HG03469 (cell line): Measurements from ENCODE around the gene PFDN4.
"Not testable (repeated sequence)": the region's sequence is repeated elsewhere in the genome, so short reads cannot be mapped to it uniquely, and the experiment has no call there.

Source experiments
- ATAC-seq: cut with Tn5 transposase; IDR thresholded peaks from one replicate; pipeline ENCODE4 v1.9.1; 2021; ENCODE audit warnings: mild to moderate bottlenecking, moderate library complexity, moderate number of reproducible peaks; ENCODE audit not compliant: unreplicated experiment

Gene PFDN4

DNA sequence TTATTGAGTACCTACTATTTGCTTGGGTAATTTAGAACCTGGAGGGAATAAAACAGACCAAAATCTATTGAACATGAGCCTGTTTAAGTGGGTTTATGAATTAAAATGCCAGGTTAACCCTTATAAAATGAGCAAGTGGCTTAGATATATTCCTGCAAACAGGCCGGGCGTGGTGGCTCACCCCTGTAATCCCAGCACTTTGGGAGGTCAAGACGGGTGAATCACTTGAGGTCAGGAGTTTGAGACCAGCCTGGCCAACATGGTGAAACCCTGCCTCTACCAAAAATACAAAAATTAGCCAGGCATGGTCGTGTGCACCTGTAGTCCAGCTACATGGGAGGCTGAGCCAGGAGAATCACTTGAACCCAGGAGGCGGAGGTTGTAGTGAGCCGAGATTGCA, 57.9 kb downstream of the PFDN4 start:
- not testable (repeated sequence) for ATAC-seq

DNA sequence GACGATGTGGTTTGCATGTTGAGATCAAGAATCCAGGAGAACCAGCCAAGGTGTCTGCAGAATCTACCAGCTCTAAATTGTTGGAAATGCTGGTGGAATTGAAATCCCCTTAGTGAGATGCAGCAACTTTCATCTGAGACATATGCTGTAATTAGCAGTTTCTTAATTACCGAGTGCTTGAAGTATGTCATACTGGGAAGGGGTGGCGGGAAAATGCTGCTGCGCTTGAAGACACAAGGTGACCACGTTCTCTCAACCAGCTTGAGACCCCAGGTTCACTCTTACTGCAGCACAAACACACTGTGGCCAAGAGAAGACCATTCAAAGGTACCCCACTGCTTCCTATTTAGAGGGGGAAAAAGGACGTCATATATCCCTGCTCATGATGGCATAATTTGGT, 59.0 kb downstream of the PFDN4 start:
- ATAC-seq = no peak

DNA sequence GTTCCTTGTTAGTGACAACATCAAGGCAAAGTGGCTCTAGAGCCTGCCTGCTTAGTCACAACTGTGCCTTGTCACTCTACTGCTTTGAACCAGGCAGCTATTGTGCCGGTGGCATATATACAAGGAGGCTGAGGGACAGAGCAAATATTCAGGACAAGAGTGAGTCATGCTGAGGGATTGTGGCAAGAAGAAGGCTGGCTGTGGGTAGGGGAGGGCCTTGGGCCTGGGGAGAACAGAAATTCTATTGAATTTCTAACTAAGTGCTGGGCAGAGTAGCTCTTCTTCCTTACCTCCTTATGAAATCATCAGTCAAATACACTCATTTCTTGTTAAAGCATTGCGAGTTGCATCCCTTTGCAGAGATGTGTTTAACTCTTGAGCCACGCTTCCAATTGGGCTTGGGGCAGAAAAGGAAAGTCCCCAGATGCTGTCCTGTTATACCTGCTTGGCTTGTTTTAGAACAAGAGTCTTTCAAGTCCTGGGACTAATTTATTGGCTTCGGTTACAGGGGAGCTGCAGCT, 59.7 kb downstream of the PFDN4 start:
- no peak for ATAC-seq

DNA sequence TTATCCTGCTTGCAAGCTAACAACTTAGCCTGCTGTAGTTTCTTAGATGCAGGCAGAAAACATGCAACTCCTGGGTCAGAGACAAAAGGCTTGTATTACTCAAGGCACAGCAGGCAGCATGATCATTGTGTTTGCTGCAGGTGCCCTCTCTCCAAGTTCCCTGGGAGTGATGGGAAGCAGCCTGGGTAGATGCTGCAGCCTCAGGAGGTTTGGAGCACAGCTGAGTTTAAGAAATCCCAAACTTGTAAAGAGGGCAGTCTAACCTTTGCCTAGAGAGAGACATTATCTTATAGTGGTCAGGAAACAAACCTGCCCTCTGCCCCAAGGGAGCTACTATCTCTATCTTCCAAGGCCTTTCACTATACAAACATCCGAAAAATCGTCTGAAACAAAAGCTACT, 61.1 kb downstream of the PFDN4 start:
- no peak for ATAC-seq
